Mesenchymal stem cell (in vitro differentiated cells and primary cell): ENCODE data around the gene IGFBP4.

ENCODE experiments used
- DNase-seq: peaks from one replicate; pipeline ENCODE4 v3.0.0-alpha.2; 2013
- H2AFZ ChIP-seq: one replicate; pipeline ENCODE4 v1.6.1; 2013; ENCODE audit warnings: low read depth, mild to moderate bottlenecking, control low read depth, inconsistent platforms, low read length, moderate library complexity
- H2AK5ac ChIP-seq: 2 replicates; pipeline ENCODE4 v1.6.1; 2013; ENCODE audit warnings: low read length, moderate library complexity, mild to moderate bottlenecking, inconsistent platforms; ENCODE audit not compliant: severe bottlenecking
- H2BK120ac ChIP-seq: one replicate; pipeline ENCODE4 v1.6.1; 2013; ENCODE audit warnings: low read depth, mild to moderate bottlenecking, inconsistent platforms, low read length, moderate library complexity
- H2BK12ac ChIP-seq, 2 experiments: one replicate each; pipeline ENCODE4 v1.6.1; 2013; ENCODE audit warnings: inconsistent platforms in 2 of 2, low read length in 2 of 2, mild to moderate bottlenecking in 2 of 2, moderate library complexity in 2 of 2, control low read depth in 1 of 2
- H2BK15ac ChIP-seq: one replicate; pipeline ENCODE4 v1.6.1; 2013; ENCODE audit warnings: mild to moderate bottlenecking, low read depth, inconsistent platforms; ENCODE audit not compliant: poor library complexity, severe bottlenecking
- H2BK5ac ChIP-seq: 2 replicates; pipeline ENCODE4 v1.6.1; 2013; ENCODE audit warnings: low read depth, mild to moderate bottlenecking, low read length, control low read depth, inconsistent platforms; ENCODE audit not compliant: poor library complexity, severe bottlenecking
- H3K14ac ChIP-seq, 2 experiments: one replicate each; pipeline ENCODE4 v1.6.1; 2013; ENCODE audit warnings: inconsistent platforms in 2 of 2, low read length in 2 of 2, control low read depth in 1 of 2, mild to moderate bottlenecking in 1 of 2, moderate library complexity in 1 of 2
- H3K18ac ChIP-seq, 2 experiments: one replicate each; pipeline ENCODE4 v1.6.1; 2013; ENCODE audit warnings: inconsistent platforms in 2 of 2, low read length in 2 of 2, control low read depth in 1 of 2, low read depth in 1 of 2, mild to moderate bottlenecking in 1 of 2
- H3K23ac ChIP-seq, 2 experiments: one replicate each; pipeline ENCODE4 v1.6.1; 2013; ENCODE audit warnings: inconsistent platforms in 2 of 2, low read length in 2 of 2, mild to moderate bottlenecking in 2 of 2, moderate library complexity in 2 of 2, control low read depth in 1 of 2
- H3K27ac ChIP-seq: 2 replicates; pipeline ENCODE4 v1.5.1; 2013; ENCODE audit warnings: mild to moderate bottlenecking, moderate library complexity, low read length, control low read depth, inconsistent platforms; ENCODE audit not compliant: poor library complexity, severe bottlenecking
- H3K27me3 ChIP-seq, 2 experiments: 2 replicates each; pipeline versions ENCODE4 v1.6.1 to v1.7.0; 2013; ENCODE audit warnings: low read length in 2 of 2, mild to moderate bottlenecking in 2 of 2, moderate library complexity in 2 of 2, control low read depth in 1 of 2, inconsistent platforms in 1 of 2; ENCODE audit not compliant: control insufficient read depth in 1 of 2, insufficient read depth in 1 of 2
- H3K36me3 ChIP-seq, 2 experiments: 2 replicates each; pipeline versions ENCODE4 v1.6.1 to v1.7.0; 2013; ENCODE audit warnings: low read length in 2 of 2, control low read depth in 1 of 2, inconsistent platforms in 1 of 2, low read depth in 1 of 2, mild to moderate bottlenecking in 1 of 2; ENCODE audit not compliant: insufficient read depth in 2 of 2, control insufficient read depth in 1 of 2
- H3K4ac ChIP-seq, 2 experiments: one replicate each; pipeline ENCODE4 v1.6.1; 2013; ENCODE audit warnings: inconsistent platforms in 2 of 2, low read length in 2 of 2, mild to moderate bottlenecking in 2 of 2, moderate library complexity in 2 of 2, control low read depth in 1 of 2, low read depth in 1 of 2
- H3K4me1 ChIP-seq: 2 replicates; pipeline ENCODE4 v1.6.1; 2013; ENCODE audit warnings: low read depth, low read length, control low read depth; ENCODE audit not compliant: control insufficient read depth, insufficient read depth
- H3K4me2 ChIP-seq: 2 replicates; pipeline ENCODE4 v1.6.1; 2013; ENCODE audit warnings: low read length, mild to moderate bottlenecking, inconsistent platforms; ENCODE audit not compliant: poor library complexity, severe bottlenecking
- H3K4me3 ChIP-seq, 2 experiments: 2 replicates each; pipeline versions ENCODE4 v1.5.1 to v1.7.0; 2013; ENCODE audit warnings: low read length in 2 of 2, mild to moderate bottlenecking in 2 of 2, control low read depth in 1 of 2, low read depth in 1 of 2; ENCODE audit not compliant: insufficient read depth in 1 of 2
- H3K79me1 ChIP-seq: replicated peaks from 2 replicates; pipeline ENCODE4 v1.6.1; 2013; ENCODE audit warnings: mild to moderate bottlenecking, control low read depth, low read length, inconsistent platforms; ENCODE audit not compliant: poor library complexity, severe bottlenecking
- H3K9ac ChIP-seq: 2 replicates; pipeline ENCODE4 v1.7.0; 2013; ENCODE audit warnings: mild to moderate bottlenecking, low read length, moderate library complexity
- H3K9me3 ChIP-seq: 2 replicates; pipeline ENCODE4 v1.7.0; 2013; ENCODE audit warnings: mild to moderate bottlenecking, low read length; ENCODE audit not compliant: control insufficient read depth
- H4K8ac ChIP-seq: one replicate; pipeline ENCODE4 v1.6.1; 2013; ENCODE audit warnings: inconsistent platforms, mild to moderate bottlenecking, low read length, moderate library complexity
- H4K91ac ChIP-seq: one replicate; pipeline ENCODE4 v1.6.1; 2013; ENCODE audit warnings: mild to moderate bottlenecking, low read length, inconsistent platforms
- WGBS: methylation state at CpG from one replicate; pipeline ENCODE4 v1.1.7; 2013; ENCODE audit warnings: mixed read lengths; 5-methylcytosine and 5-hydroxymethylcytosine counted together

IGFBP4 gene

DNA sequence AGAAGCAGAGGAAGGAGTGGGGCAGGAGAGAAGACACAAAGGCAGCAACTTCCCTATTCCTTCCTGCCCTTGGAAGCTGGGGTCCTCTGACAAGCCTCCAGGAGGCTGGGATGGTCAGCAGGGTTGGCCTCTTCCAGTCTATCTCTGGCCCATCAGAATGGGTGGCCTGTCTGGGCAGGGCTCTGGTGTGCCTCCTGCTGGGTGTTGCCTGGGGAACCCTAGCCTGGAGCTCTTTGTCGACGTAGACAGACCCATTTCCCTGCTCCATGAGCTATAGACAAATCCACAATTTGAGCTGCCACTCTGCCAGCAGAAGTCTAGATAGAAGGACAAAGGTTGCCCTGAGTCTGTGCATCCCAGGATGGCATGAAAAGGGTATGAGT is 11.4 kb downstream of the IGFBP4 start:
- Histone ChIP-seq H2BK120ac (no peak overlapping the region), H3K27ac (peak overlapping the region; percentile 4), H3K9ac (peak overlapping the region; percentile 87), H3K4me2 (no peak overlapping the region), H3K79me1 (peaks cover 1% of the 10 kb centered on the region), H3K4me1 (peaks cover 51% of the 10 kb centered on the region), H3K4ac (no peak overlapping the region), H3K36me3 (peaks cover 56 to 79% of the 10 kb centered on the region in 2 experiments), H3K9me3 (no peaks in the 10 kb centered on the region), H3K27me3 (no peaks in the 10 kb centered on the region), H2AFZ (no peak overlapping the region), H3K23ac (no peak overlapping the region), H4K8ac (no peak overlapping the region), H3K18ac (no peak overlapping the region), H2BK5ac (no peak overlapping the region), H2BK15ac (no peak overlapping the region), H3K14ac (no peak overlapping the region), H2BK12ac (no peak overlapping the region), H3K4me3 (no peak overlapping the region), H4K91ac (no peak overlapping the region), H2AK5ac (peak overlapping the region; percentile 41)
- WGBS, result 100% methylated on average over 2 of the region's 2 CpGs
- DNase-seq, result no peak

DNA sequence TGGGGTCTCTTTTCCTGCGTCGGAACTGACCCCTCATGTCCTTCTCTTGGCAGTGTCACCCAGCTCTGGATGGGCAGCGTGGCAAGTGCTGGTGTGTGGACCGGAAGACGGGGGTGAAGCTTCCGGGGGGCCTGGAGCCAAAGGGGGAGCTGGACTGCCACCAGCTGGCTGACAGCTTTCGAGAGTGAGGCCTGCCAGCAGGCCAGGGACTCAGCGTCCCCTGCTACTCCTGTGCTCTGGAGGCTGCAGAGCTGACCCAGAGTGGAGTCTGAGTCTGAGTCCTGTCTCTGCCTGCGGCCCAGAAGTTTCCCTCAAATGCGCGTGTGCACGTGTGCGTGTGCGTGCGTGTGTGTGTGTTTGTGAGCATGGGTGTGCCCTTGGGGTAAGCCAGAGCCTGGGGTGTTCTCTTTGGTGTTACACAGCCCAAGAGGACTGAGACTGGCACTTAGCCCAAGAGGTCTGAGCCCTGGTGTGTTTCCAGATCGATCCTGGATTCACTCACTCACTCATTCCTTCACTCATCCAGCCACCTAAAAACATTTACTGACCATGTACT is 13.2 kb downstream of the IGFBP4 start:
- H3K4me3 ChIP-seq, result no peak overlapping the region
- no peak overlapping the region for H2BK15ac ChIP-seq

DNA sequence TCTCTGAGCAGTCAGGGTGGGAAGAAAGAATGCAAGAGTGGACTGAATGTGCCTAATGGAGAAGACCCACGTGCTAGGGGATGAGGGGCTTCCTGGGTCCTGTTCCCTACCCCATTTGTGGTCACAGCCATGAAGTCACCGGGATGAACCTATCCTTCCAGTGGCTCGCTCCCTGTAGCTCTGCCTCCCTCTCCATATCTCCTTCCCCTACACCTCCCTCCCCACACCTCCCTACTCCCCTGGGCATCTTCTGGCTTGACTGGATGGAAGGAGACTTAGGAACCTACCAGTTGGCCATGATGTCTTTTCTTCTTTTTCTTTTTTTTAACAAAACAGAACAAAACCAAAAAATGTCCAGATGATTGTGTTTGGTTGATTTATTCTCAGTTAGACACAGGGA is 14.1 kb downstream of the IGFBP4 start:
- WGBS, result 98% methylated on average over 3 of the region's 3 CpGs
- H2BK12ac ChIP-seq, result no peak overlapping the region
- H2BK120ac ChIP-seq, result no peak overlapping the region
- H4K8ac ChIP-seq, result no peak overlapping the region
- no peak overlapping the region for H3K4me3 ChIP-seq
- peak overlapping the region; percentile 67 for H2AK5ac ChIP-seq
- H3K9ac ChIP-seq, result peak overlapping the region; percentile 68
- H3K18ac ChIP-seq, result no peak overlapping the region
- H4K91ac ChIP-seq, result no peak overlapping the region
- no peak overlapping the region for H3K4me2 ChIP-seq
- no peak overlapping the region for H3K27ac ChIP-seq
- no peaks in the 10 kb centered on the region for H3K27me3 ChIP-seq
- no peak overlapping the region for H2BK15ac ChIP-seq
- peaks cover 43% of the 10 kb centered on the region for H3K4me1 ChIP-seq
- no peak overlapping the region for H2AFZ ChIP-seq
- H3K4ac ChIP-seq, result no peak overlapping the region
- DNase-seq, result no peak
- H3K9me3 ChIP-seq, result no peaks in the 10 kb centered on the region
- H3K79me1 ChIP-seq, result peaks cover 1% of the 10 kb centered on the region
- peaks cover 62 to 73% of the 10 kb centered on the region in 2 experiments for H3K36me3 ChIP-seq
- no peak overlapping the region for H3K23ac ChIP-seq
- no peak overlapping the region for H3K14ac ChIP-seq
- no peak overlapping the region for H2BK5ac ChIP-seq

More for the DNA sequence above, 13.2 kb downstream of the IGFBP4 start:
- no peaks in the 10 kb centered on the region for H3K9me3 ChIP-seq
- H4K8ac ChIP-seq, result no peak overlapping the region
- 97% methylated on average over 15 of the region's 16 CpGs for WGBS
- H3K79me1 ChIP-seq, result peaks cover 1% of the 10 kb centered on the region
- no peak for DNase-seq
- no peak overlapping the region for H3K27ac ChIP-seq
- H3K14ac ChIP-seq, result no peak overlapping the region
- peaks cover 45% of the 10 kb centered on the region for H3K4me1 ChIP-seq
- peak overlapping the region; percentile 7 for H2AK5ac ChIP-seq
- H2BK120ac ChIP-seq, result no peak overlapping the region
- no peak overlapping the region for H3K4ac ChIP-seq
- no peak overlapping the region for H2BK12ac ChIP-seq
- no peak overlapping the region for H3K4me2 ChIP-seq
- no peak overlapping the region for H2AFZ ChIP-seq
- H3K27me3 ChIP-seq, result no peaks in the 10 kb centered on the region
- no peak overlapping the region for H3K18ac ChIP-seq
- H4K91ac ChIP-seq, result no peak overlapping the region
- peak overlapping the region; percentile 68 for H3K9ac ChIP-seq
- H2BK5ac ChIP-seq, result no peak overlapping the region
- H3K23ac ChIP-seq, result no peak overlapping the region
- peaks cover 62 to 76% of the 10 kb centered on the region in 2 experiments for H3K36me3 ChIP-seq

DNA sequence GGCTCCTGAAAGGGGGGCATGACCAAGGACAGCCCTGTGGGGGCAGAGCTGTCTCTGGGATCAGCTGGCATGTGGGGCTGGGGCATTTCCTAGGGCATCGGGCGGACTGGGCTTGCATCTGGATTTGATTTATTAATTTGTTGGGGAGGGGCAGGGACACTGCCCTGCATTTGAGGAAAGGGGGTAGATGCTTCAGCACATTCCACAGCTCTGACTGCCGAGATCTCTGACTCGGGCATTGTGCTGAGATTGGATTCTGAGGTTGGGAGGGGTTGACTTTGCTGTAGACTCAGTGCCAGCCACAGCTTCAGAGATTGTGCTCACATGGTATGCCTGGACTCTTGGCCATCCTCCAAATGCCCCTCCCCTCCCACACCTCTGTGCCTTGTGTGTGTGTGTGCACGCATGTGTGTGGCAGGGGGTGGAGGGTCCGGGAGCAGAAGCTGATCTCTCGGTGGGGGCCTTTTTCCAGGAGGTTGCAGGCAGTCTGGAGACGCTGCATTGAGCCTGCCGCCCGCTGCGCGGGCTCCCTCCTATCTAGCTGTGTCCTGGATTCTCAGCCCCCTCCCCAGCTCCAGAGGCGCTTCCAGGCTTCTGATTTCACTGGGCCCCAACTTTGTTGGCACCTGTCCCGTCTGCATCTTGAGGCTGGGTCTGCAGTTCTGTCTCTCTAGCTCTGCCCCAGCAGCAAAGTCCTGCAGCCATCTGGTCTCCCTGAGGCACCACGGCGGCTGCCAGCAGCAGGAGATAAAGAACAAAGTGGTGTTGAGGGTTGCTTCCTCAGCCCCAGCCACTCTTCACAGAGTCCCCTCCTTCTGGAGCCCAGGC is 14.9 kb downstream of the IGFBP4 start:
- Histone ChIP-seq H3K4me2 (peak overlapping the region; percentile 23), H3K4ac (no peak overlapping the region), H2AFZ (no peak overlapping the region), H4K8ac (no peak overlapping the region), H2BK5ac (no peak overlapping the region), H2BK120ac (no peak overlapping the region), H3K14ac (peak overlapping the region in 1 of 2 experiments; percentile 67), H2BK15ac (no peak overlapping the region), H3K9ac (peak overlapping the region; percentile 68), H3K4me3 (no peak overlapping the region), H3K79me1 (no peaks in the 10 kb centered on the region), H3K27me3 (no peaks in the 10 kb centered on the region), H3K36me3 (peaks cover 56 to 66% of the 10 kb centered on the region in 2 experiments), H2AK5ac (peak overlapping the region; percentile 67), H3K18ac (no peak overlapping the region), H3K4me1 (peaks cover 39% of the 10 kb centered on the region), H3K9me3 (no peaks in the 10 kb centered on the region), H4K91ac (no peak overlapping the region), H2BK12ac (no peak overlapping the region), H3K27ac (peak overlapping the region; percentile 36), H3K23ac (no peak overlapping the region)
- no peak for DNase-seq
- WGBS, result 77% methylated on average over 13 of the region's 16 CpGs
